ENCODE data around the gene AGO3.

The AGO3 gene

DNA sequence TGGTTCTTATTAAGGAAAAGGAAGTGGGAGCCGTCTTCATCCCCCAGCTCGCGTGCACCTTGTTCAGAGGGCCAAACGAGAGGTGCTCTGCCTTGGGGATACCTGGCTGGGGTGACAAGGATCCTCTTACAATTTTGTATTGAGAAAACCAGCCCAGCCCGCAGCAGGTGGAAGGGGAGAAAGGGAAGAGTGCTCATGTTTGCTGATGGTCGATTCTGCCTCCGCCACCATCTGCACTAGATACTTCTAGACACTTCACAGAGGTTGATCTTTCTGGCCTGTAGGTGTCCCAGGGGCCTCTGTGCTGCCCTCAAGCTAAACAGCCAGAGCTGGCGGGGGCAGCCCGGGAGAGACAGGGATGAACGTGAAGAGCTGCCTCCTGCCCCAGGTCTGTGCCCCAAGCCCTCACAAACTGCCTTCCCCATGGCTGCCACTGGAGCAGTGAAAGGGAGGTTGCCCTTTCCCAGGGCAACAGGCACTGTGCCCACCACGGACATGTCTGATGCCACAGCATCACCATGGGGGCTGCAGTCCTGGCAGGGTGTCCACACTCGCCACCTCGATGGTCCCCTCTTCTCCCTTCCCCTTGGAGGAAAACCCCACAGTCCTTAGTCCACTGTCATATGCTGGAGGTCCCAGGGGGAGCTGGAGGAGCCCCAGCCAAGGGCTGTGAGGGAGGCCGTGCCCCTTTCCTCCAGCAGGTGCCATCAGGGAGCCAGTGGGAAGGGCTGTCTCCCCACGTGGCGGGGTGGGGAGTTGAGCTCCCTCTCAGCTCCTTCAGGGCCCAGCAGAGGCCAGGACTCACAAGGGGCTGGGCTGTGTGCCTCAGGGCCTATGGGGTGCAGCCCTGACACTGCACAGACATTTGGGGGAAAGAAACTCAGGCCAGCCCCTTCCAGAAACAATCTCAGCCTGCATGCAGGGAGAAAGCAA is 165.9 kb downstream of the AGO3 start:
- no peak for DNase-seq (ENCODE audit: low spot score)

DNA sequence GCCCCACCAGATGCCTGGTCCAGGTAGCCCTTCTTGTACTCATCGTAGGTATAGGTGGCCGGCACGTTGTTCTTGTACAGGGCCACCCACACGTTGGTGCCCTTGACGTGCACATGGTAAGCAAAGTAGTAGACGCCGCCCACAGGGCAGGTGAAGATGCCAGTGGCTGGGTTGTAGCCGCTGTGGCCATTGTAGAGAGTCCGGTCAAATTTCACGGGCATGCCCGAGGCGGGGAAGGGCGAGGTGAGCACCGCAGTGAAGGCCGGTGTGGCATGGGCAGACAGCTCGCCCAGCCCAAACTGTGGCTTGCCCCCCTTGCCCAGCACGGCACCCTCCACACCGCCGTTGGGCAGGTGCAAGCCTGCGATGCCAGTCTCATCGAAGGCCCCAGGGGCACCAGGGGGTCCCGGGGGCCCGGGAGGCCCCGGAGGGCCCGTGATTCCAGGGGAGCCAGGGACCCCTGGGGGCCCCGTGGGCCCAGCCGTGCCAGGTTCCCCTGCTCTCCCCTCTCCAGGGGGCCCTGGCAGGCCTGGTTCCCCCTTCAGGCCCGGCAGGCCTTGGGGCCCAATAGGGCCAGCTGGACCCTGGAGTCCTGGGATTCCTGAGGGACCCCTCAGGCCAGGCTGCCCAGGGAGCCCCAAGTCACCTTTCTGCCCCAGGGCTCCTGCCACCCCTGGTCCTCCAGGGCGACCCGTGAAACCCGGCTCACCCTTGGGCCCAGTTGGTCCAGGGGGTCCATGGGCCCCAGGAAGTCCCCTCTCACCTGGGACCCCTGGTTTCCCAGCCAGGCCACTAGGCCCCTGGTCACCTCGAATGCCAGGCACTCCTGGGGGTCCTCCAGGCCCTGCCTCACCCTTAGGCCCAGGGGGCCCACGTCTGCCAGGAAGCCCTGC is 167.0 kb downstream of the AGO3 start:
- no peak for DNase-seq (ENCODE audit: low spot score)

DNA sequence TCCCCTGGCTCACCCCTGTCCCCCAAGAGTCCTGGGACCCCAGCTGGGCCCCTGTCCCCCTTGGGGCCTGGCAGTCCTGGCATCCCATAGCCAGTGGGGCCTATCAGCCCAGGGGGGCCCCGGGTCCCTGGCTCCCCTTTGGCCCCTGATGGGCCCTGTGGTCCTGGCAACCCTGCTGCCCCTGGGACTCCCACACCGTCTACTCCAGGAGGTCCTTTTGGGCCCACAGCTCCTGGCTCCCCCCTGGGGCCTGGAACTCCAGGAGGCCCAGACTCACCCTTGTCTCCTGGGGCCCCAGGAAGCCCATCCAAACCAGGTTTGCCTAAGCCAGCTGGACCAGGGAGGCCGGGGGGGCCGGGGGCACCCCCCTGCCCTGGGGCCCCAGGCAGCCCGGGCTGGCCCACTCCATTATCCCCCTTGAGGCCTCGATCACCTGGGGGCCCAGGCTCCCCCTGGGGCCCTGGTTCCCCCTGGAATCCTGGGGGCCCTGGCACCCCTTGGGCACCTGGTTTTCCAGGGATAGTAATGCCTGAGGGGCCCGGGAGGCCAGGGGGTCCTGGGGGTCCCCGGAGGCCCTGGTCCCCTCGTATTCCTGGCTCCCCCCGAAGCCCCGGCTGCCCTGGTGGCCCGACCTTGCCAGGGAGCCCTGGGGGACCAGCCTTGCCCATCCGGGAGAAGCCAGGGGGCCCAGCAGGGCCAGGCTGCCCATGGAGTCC is 167.9 kb downstream of the AGO3 start:
- no peak for DNase-seq (ENCODE audit: low spot score)

DNA sequence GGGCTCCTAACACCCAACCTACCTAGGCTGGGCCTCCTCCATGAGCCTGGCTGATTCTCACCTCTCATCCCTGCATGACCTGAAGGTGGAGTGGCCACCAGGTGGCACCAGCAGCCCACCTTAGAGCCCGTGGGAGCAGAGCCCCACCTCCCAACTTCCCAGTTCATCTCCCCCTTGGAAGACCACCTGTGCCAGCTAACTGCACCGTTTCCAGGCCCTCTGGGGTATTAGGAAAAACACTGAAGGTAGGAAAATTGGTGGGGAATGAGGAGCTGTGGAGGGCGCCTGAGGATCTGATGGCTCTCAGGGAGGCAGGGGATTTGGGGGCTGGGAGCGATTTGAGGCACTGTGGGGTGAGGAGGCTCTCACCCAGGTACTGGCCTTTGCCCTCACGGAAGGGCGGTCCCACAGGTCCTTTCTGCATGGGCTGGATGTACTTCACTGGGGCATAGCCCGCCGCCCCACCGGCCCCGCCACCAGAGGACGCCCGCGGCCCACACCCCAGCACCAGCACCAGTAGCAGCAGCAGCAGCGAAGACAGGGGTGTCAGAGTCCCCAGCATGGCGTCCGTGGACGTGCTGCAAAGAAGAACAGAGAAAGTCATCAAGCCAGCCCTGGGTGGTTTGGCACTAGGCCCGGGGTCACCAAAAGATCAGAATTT is 168.9 kb downstream of the AGO3 start:
- peak; percentile 88 for DNase-seq (ENCODE audit: low spot score)

DNA sequence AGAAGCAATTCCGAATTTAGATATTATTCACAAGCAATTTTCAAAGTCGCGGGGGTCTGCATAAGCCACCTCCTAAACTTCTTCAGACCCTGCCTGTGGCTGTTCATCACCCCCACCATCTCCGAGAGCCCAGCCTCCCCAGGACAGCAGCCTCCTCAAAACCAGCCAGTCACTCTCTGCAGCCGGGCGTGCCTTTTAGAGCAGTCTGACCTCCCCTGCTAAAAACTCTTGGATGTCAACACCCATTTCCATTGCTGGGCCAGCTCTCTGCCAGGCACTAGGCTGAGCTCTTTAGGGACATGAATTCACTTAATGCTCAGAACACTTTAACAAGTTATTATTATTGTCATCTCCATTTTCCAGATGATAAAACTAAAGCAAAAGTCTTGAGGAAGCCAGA is 169.5 kb downstream of the AGO3 start:
- DNase-seq (ENCODE audit: low spot score), result no peak

DNA sequence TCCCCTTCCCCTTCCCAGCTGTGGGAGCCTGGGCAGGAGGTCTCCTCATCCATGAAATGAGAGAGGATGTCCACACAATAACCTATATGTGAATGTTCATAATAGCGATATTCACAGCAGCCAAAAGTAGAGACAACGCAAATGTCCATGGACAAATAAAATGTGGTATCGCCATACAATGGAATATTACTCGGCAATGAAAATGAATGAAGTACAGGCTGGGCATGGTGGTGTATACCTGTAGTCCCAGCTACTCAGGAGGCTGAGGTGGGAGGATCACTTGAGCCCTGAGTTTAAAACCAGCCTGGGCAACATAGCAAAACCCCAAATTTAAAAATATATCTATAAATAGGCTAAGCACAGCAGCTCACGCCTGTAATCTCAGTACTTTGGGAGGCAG is 170.6 kb downstream of the AGO3 start:
- no peak for DNase-seq (ENCODE audit: low spot score)

DNA sequence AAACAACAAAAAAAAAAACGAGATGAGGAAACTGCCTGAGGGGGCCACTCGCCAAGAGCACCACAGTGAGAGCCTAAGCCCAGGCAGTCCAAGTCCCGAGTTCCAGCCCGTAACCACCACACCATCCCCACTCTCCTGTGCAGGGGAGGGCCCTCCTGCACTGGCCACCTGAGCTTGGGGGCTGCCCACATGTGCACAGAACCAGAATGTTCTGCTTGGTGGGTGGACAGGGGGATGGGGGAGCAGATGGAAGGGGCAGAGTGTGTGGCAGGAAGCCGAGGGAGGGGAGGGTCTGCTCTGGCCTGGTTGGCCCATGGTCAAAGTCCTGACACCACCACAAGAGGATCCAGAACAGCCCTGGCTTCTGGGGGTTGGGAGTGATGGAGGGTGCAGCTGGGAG is 175.4 kb downstream of the AGO3 start:
- no peak for DNase-seq (ENCODE audit: low spot score)

DNA sequence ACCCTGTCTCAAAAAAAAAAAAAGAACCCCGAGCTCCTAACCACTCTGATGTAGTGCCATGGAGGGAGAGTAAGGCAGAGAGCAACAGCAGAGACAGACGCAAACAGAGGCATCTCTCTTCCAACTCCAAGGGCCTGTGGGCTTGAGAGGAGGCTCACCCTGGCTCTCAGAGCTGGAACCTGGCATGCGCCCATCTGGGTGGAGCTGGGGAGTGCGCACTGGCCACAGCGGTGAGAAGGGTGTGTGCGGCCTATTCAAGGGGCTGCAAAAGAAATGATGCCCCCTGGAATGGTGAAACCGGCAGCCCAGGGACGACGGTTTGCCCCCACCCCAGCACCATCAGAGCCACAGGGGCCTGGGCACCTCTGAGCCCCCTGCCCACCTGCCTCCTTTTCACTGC is 176.5 kb downstream of the AGO3 start:
- DNase-seq (ENCODE audit: low spot score), result no peak

DNA sequence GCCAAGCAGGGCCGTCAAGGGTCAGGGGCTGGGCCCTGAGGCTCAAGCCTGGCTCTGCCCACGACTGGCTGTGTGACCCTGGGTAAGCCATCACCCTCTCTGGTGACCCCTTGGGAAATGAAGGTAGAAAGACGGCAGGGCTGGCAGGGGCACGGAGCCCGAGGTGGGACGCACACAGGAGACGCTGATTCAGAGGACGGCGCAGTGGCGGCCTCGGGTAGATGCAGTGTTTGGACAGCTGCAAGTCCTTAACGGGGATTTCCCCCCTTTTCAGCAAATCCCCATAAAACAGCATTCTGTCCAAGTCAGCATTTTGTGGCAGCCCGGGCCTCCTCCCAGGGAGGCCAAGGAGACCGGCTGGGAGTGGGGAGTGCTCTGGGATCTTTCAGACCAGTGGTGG is 177.4 kb downstream of the AGO3 start:
- DNase-seq (ENCODE audit: low spot score), result no peak

DNA sequence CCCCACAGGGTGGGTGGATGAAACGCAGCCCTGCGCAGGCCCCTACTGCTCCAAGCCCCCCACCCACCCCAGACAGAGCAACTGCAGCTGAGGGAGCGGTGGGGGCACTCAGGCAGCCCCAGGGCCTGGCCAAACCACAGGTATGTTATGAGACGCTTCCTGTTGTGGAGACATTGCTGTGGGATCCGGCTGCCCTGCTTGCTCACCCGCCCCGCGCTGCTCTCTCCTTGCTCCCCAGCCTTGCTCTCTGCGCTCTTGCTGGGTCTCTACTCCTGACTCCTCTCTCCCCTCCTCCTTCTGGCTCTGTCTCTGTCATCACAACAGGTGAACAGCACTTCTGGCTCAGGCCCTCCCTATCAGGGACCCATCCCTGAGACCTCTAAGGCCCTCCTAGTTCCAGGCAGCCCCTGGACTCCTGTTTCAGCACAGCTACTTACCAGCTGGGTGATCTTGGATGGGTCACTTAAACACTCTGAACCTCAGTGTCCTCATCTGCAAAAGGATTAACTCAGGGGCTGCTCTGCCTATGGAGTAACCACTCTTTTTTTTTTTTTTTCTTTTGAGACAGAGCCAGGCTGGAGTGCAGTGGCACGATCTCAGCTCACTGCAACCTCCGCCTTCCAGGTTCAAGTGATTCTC is 178.3 kb downstream of the AGO3 start:
- peak; percentile 90 for DNase-seq (ENCODE audit: low spot score)

DNA sequence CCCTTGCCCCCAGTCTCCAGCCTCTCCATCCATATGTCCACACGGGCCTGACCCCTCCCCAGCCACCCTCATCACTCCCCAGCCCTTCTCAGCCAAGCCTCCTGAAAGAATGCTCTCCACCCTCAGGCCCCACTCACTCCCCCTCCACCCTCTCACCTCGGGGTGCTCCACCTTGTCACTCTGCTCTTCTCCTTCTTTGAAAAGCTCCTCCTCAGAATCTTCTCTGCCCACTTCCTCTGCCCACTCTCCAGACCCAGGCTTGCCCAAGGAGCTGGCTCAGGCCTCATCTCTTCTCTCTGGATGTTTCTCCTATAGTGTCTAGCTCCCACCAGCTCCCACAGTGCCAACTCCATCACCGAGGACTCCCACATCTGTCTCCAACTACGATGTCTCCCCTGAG is 180.2 kb downstream of the AGO3 start:
- DNase-seq (ENCODE audit: low spot score), result no peak

DNA sequence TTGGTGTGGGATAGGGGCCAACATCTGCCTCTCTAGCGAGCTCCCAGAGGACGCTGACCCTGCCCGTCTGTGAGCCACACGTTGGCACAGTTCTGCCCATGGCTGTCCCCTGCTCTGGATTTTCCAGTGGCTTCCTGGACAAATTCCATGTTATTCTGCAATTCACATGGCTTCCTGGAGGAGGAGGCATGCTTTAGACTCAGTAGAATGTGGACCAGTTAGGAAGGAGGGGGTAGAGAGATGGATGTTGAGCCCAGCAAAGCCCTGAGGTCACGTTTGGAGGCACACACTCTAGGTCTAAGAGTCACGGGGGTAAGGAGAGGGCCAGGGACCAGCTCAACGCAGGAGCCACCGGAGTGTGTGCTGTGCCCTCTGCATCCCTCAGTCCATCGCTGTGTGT is 181.9 kb downstream of the AGO3 start:
- no peak for DNase-seq (ENCODE audit: low spot score)

DNA sequence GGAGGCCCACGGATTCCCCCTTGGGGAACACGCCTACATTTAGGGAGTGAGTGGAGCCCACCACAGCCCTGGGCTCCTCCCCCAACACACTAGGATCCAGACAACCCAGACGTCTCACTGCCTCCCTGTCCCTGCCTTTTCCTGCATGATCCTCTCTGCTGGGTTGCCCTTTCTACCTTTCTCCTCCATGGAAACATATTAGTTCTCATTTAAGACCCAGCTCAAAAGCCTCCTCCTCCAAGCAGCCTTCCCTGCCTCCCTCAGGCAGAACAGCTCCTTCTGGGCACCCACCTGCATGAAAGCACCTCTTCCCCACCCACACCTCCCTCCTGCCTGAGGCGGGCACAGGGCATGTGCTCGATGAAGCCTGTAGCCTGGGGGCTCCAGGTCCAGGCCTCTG is 183.5 kb downstream of the AGO3 start:
- DNase-seq (ENCODE audit: low spot score), result no peak

DNA sequence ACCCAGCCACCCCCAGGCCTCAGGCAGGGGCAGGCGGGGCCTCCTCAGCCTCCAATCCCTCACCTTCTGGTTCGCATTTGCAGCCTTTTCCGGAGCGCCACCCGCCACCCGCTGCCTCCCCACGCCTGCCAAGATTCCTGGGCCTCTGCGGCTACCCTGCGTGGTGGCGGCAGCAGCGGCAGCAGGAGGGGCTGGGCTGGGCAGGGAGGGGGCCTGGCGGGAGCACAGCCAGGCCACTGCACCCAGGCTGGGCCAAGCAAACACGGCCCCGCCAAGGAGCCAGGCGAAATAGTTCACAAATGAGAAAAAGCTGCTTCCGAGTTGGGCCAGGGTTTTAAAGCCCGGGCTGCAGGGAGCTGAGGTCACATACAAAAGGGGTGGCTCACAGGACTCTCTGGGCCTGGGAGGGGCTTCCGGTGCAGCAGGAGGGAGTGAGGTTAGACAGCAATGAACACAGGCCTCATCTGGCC is 184.3 kb downstream of the AGO3 start:
- peak; percentile 93 for DNase-seq (ENCODE audit: low spot score)

DNA sequence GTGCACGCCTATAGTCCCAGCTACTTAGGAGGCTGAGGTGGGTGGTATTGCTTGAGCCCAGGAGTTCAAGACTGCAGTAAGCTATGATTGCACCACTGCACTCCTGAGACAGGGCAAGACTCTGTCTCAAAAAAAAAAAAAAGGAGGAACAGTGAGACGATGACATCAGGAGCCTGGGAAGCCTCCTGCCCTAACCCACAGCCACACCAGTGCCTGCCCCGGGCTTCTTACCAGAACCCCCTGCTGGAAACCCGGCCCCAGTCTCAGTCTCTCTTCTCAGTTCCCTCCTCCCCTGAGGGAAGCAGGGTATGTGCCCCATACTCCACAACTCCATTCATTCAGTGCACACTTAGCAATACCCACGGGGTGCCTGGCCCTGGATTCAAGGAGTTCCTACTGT is 185.0 kb downstream of the AGO3 start:
- peak; percentile 79 for DNase-seq (ENCODE audit: low spot score)

DNA sequence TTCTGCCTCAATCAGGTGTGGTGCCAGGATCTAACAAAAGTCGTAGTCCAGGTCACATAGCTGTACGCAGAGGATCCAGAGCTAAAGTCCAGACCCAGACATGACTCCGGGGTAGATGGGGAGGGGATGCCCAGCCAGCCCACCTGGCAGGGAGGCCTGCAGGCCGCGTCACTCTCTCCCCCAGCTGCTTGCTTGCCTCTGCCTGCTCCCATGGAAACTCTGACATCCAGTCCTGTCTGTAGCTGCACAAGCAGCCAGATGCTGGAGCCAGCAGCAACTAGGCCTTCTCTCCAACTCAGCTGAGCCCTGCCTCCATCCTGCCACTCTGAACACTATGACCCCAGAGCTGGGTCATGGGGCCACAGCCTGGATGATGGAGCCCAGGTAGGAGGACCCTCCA is 186.0 kb downstream of the AGO3 start:
- DNase-seq (ENCODE audit: low spot score), result no peak

DNA sequence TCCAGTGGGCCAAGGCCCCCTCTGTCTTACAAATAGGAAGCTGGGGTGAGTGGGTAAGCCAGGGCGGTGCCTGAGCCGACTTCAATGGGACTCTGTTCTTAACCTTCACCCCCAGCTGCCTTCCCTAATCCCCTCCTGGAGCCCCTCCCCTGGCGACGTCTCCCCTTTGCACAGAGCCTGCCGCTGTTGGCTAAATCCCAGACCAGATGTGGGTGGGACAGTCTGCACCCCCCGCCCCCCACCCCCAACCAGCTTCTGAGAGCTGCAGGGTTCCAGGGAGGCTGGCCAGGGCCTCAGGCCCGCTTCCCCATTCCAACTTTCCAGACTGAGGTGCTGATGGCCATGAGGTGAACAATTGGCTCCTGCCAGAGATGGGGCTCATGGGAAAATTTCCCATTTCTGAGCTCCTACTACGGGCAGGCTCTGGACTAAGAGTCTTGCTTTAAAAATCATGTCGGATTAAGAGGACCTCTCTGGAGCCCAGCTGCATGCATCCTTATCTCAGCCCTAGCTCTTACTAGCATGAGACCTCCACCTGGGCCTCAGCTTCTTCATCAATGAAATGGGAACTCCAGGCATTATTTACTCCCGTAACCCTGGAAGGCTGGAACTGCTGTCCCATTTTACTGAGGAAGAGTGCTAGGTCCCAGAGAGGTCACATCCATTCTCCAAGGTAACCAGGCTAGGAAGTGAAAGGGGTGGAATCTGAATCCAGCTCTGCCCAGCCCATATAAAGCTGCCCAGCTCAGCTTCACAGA is 187.7 kb downstream of the AGO3 start:
- no peak for DNase-seq (ENCODE audit: low spot score)

DNA sequence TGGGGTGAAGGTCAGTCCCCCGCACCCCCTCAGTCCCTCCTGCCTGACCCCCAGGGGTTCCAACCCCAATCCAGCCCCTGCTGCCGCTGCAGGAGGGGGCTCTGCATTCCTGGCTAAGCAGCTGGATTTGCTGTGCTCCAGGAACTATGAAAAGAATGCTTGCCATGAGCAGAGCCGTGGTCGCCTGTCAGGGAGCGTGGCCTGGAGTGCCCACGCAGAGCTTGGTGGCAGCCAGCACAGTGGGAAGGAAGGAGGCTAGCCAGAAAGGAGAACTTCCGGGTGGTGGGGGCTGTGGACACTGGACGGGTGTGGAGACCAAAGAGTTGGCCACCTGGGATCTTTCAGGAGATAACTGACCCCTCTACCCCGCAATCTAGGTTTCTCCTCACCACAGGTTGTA is 188.6 kb downstream of the AGO3 start:
- no peak for DNase-seq (ENCODE audit: low spot score)

Measured in GM03348 (cell line).